ENCODE data around the gene CNTNAP3B.
"Not testable (repeated sequence)": the region's sequence is repeated elsewhere in the genome, so short reads cannot be mapped to it uniquely, and the experiment has no call there.

Gene CNTNAP3B

DNA sequence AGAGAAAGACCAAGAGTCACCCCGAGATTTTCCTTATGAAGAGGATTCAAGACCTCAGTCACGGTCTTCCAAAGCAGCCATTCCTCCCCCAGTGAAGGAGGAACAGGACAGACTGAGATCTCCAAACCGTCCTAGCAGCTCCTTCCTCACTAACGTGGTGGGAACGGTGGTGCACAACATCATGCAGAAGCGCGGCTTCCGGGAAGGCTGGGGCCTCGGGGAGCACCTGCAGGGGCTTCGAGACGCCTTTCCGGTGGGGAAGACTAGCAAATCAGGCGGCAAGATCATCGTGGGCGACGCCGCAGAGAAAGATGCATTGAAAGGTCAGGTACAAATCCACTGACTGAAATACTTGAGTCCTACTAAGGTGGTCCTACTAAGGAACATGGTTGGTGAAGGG lies 154.3 kb downstream of the CNTNAP3B start:
- not testable (repeated sequence) for DNase-seq

DNA sequence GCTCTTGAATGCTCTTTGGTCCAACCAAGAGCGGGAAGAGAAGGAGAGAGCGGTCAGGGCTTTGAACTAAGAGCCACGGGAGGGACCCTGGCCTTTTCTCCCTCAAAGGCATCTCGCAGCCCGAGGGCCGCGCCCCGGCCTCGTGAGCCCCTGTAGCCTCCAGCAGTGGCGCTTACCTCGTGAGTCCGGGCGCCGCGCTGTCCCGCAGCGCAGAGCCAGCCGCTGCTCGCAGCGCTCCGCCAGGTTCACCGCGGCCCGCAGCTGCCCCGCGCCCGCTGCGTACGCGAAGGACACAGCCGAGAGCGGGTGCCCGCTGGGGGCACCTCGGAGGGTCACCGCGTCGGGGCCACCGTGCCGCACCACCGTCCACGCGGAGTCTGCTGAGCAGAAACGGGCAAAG lies 176.2 kb downstream of the CNTNAP3B start:
- not testable (repeated sequence) for DNase-seq

DNA sequence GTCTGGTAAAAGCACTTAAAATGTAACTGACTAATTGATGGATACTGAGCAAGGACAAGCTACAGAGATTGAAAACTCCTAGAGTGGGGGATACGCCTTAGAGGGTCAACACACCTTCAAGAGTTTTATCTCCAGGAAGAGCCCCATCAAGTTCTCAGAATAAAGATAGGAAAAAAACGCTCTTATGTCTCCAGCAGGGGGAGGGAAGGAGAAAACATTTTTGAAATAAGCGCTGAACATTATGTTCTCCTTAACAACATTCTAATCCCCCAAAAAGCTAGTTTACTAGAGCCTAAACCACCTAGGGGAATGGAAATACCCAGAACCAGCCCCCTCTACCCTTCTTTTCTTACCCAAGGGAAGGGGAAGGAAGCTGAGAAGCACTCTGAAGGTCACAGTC lies 187.5 kb downstream of the CNTNAP3B start:
- not testable (repeated sequence) for DNase-seq

DNA sequence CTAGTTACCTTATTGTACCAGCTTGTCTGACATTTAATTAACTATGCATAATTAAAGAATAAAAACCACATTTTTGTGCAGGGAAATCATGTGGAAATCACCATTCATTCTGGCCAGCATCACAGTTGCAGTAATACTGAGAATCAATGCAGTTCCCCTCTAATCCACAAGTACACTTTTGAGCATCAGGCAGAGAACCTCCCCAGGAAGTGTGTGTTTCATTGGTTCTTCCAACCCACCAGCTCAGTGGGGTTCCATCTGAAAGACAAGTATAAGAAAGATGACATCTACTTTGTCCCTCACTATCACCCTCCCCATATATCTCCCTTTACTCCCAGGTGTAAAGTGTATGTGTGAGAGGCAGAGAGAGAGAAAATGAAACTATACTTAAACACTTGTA lies 191.1 kb downstream of the CNTNAP3B start:
- DNase-seq: not testable (repeated sequence)

DNA sequence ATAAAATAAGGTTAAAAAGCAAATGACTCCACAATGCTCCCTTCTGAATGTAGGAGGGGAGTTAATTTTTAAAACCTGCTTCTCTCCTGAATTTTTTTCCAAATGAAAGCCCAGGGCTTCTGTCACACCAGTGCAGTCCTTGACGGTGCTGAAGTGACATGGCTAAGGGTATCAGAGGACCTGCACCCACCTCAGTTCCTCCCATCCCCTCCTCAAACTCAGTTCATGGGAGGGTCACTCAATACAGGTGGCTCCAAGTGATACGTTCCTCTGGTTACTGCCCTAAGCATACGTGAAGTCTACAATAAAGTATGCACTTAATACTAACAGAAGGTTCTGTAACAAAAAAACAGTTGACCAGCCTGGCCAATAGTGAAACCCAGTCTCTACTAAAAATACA lies 193.5 kb downstream of the CNTNAP3B start:
- not testable (repeated sequence) for DNase-seq

DNA sequence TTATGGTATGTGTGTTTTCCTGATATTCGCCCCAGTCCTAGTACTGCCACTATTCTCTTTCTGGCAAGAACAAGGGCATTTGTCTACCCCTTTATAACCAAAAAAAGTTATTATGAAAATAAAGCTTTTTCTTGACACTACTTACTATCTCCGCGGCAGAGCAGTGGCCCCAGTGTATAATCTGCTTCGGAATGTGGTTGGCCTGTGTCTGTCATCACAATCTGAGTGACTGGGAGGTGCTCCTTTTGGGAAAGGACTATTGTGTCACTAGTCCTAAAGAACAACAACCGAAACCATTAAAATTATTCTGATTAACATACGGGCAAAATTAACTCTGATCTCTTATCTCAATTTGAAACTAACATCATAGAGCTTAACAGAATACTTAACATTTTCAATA lies 200.1 kb downstream of the CNTNAP3B start:
- DNase-seq: not testable (repeated sequence)

DNA sequence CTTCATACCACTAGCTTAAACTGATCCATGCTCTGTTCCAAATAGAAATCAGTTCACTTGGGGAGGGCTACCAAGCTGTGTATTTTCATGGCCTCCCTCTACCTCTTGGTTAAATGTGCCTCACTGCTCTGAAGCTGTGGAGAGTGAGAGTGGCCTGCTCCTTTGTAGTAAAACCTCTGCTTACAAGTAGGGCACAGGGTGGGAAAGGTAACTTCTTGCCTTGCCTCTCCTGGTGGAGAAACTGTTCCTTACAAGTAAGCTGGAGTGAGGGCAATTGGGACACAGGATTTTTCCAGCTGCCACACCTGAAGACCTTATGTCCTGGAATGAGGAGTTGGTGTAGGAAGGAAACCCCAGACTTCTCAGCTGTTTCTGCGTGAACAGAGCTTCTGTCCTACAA lies 211.9 kb downstream of the CNTNAP3B start:
- DNase-seq: not testable (repeated sequence)

DNA sequence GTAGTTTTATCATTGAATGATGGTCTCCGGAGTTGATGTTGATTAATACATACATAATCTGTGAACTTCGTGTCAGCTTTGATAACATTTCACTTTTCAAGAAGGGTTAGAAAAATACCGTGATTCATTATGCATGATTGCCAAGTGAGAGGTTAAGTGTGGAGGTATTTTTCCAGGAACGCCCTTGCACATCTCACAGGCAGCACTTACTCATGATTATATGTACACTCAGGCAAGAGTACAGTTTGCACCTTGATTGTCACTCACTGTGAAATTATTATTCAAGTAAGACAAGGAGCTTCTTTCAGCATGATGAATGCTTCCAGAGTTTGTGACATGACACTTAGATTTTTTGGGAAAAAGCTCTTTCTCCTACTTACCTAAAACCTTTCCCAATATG lies 223.7 kb downstream of the CNTNAP3B start:
- not testable (repeated sequence) for DNase-seq

DNA sequence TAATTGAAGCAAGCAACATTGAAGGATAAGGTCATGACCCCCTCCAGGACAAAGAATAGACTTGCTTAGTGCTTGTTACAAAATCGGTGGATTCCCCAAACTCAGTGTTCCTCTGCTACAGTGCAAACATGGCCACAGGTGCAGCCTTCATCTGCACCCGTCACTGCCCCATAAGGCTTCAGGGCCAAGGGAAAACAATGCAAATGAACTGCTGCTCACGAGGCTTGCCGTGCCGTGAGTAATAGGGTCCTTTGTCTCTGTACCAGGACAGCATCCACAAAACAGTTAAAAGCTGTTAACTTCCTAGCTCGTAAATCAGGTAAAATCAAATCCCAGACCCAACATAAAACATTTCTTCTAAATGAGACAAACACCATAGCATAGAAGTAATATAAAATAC lies 226.5 kb downstream of the CNTNAP3B start:
- not testable (repeated sequence) for DNase-seq

DNA sequence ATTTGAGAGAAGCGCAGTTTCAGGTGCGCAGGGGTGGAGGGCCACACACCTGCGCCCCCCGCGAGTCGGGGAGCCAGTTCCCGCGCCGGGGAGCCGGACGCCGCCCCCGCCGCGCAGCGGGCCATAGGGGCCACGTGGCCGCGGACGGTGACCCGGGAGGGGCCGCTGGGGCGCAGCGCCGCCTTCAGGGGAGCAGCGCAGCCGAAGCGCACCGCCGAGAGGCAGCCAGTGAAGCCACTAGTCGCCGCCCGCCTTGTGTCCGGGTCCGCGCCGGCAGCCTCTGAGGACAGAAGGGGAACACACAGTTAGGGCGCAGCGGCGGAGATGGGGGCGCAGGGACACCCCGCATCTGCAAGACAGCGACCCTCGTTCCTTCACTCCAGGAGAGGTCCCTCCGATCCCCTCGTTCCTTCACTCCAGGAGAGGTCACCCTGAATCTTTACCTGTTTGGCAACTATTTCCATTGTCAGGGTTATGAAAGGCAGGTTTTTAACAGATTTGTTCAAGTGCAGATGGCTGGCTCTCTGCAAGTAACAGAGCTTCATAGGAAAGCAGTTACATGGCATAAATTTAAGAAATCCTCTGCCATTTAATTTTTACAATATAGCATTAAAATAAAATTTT lies 230.4 kb downstream of the CNTNAP3B start:
- not testable (repeated sequence) for DNase-seq

DNA sequence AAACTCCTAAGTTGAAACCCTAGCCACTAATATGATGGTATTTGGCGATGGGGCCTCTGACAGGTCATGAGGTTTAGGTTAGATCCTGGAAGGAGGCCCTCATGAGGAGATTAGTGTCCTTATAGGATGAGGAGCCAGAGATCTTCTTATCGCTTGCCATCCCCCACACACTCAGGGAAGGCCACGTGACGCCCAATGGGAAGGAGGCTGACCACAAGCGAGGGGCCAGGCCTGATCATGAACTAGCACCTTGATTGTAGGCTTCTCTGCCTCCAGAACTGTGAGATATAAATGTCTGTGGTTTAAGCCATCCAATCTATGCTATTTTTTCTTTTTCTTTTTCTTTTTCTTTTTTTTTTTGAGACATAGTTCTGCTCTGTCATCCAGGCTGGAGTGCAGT lies 254.7 kb downstream of the CNTNAP3B start:
- DNase-seq: not testable (repeated sequence)

DNA sequence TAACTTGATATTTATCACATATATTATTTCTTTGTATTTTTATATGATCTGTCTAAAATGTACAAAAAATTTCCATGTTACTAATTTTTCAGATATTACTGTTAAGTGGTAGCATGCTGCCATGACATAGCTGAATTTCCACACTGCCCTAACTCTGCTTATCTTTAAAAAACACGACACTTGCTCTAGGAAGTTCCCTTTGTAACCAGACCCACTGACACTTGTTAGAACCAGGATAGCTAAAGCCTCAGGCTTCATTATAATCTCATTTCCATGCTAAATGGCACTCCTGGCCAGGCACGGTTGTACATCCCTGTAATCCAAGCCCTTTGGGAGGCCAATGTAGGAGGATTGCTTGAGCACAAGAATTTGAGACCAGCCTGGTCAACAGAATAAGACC lies 273.8 kb downstream of the CNTNAP3B start:
- DNase-seq: not testable (repeated sequence)

DNA sequence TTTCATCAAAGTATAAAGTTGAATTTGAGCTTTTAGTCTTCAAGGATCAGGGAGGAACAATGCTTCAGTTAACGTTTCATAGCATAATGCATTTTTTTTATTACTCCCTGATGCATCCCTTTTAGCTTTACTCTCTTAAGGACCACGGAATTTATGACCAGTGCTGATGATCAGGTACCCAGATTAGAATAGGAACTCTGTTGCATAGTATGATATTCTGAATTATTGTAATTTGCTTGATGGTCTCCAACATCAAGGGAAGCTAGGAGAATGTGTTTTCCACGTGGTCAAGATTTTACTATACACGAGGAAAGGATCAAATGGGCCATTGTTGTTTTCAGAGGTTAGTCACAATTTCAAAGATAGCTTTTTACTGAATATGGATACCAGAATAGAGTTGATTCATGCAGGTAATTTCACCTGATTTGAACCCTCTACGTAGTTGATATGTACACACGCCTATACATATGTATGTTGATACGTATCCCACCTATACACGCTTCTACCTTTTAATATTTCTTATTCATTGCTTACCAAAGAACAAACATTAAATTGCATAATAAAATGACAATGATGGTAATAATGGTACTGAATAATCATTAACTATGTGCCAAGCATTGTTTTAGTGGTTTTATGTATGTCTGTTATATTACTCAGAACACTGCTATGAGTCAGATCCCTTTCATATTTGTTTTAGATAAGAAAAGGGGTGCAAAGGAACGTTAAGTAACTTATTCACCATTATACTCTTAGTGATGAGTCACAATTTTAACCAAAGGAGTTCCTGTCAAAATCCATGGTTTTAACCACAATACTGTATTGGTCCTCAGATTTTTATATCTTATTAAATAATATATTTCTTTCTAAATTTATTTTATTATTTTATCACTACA lies 277.1 kb downstream of the CNTNAP3B start:
- DNase-seq: not testable (repeated sequence)

DNA sequence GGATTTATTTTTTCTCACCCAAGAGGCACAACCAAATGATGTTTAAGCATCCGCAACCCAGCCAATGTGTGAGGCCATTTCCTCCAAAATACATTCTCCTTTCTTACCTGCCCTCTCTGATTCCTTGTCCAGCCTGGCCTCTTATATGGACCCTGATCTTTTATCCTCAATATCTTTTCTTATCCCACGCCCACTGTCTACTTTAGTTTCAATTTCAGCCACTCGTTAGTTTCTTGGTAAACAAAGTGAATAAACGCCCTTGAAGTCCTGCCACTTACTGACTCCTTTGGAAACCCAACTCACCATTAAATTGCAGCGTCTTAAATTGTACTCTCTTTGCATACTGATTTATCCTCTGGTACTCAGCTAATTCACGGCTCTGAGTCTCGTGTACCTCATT lies 281.4 kb downstream of the CNTNAP3B start:
- DNase-seq: not testable (repeated sequence)

Measured in NCI-H526 (cell line).